HEK293 (cell line): ENCODE data around the gene MRPL4.

Source experiments
- ATF2 ChIP-seq: fragments of 450-650 bp; formaldehyde crosslinking; IDR thresholded peaks from 2 replicates; pipeline ENCODE4 v1.5.1; 2016; ENCODE audit warnings: missing biosample characterization, missing genetic modification characterization, low read depth
- EGR2 ChIP-seq: fragments of 450-650 bp; formaldehyde crosslinking; IDR thresholded peaks from 2 replicates; pipeline ENCODE4 v1.5.1; 2016; ENCODE audit warnings: low read depth, missing biosample characterization, missing genetic modification characterization
- KLF16 ChIP-seq: fragments of 450-650 bp; formaldehyde crosslinking; IDR thresholded peaks from 2 replicates; pipeline ENCODE4 v1.5.1; 2017; ENCODE audit warnings: missing biosample characterization, missing genetic modification characterization
- KLF17 ChIP-seq: fragments of 450-650 bp; formaldehyde crosslinking; IDR thresholded peaks from 2 replicates; pipeline ENCODE4 v1.5.1; 2016; ENCODE audit warnings: missing biosample characterization, missing genetic modification characterization
- KLF8 ChIP-seq: fragments of 450-650 bp; formaldehyde crosslinking; IDR thresholded peaks from 2 replicates; pipeline ENCODE4 v1.5.1; 2016; ENCODE audit warnings: missing biosample characterization, missing genetic modification characterization
- PATZ1 ChIP-seq: fragments of 450-650 bp; formaldehyde crosslinking; IDR thresholded peaks from 2 replicates; pipeline ENCODE4 v1.5.1; 2016; ENCODE audit warnings: missing biosample characterization, missing genetic modification characterization
- PRDM6 ChIP-seq: fragments of 450-650 bp; formaldehyde crosslinking; IDR thresholded peaks from 2 replicates; pipeline ENCODE4 v1.5.1; 2017; ENCODE audit warnings: missing biosample characterization, missing genetic modification characterization
- SETDB1 ChIP-seq: IDR thresholded peaks from one replicate; pipeline ENCODE4 v1.6.1; 2017; ENCODE audit warnings: mild to moderate bottlenecking, low read length, moderate library complexity, mixed read lengths; ENCODE audit not compliant: insufficient read length
- TRIM28 ChIP-seq: IDR thresholded peaks from 2 replicates; pipeline ENCODE4 v1.6.1; 2011; ENCODE audit warnings: low read length, control low read depth, borderline replicate concordance
- ZBTB17 ChIP-seq: fragments of 450-650 bp; formaldehyde crosslinking; IDR thresholded peaks from 2 replicates; pipeline ENCODE4 v1.5.1; 2016; ENCODE audit warnings: missing biosample characterization, missing genetic modification characterization
- ZBTB26 ChIP-seq: fragments of 450-650 bp; formaldehyde crosslinking; optimal IDR thresholded peaks from 2 replicates; pipeline ENCODE3; 2016; ENCODE audit warnings: missing biosample characterization, mild to moderate bottlenecking, missing genetic modification characterization
- ZBTB48 ChIP-seq: fragments of 450-650 bp; formaldehyde crosslinking; IDR thresholded peaks from 2 replicates; pipeline ENCODE4 v1.5.1; 2016; ENCODE audit warnings: missing biosample characterization, missing genetic modification characterization
- ZFP3 ChIP-seq: fragments of 450-650 bp; formaldehyde crosslinking; IDR thresholded peaks from 2 replicates; pipeline ENCODE4 v1.5.1; 2016; ENCODE audit warnings: low read depth, missing biosample characterization, missing genetic modification characterization
- ZFP37 ChIP-seq: fragments of 450-650 bp; formaldehyde crosslinking; IDR thresholded peaks from 2 replicates; pipeline ENCODE4 v1.5.1; 2016; ENCODE audit warnings: missing biosample characterization, missing genetic modification characterization
- ZFP41 ChIP-seq: fragments of 450-650 bp; formaldehyde crosslinking; IDR thresholded peaks from 2 replicates; pipeline ENCODE4 v1.5.1; 2016; ENCODE audit warnings: missing biosample characterization, missing genetic modification characterization, borderline replicate concordance
- ZIC2 ChIP-seq: fragments of 450-650 bp; formaldehyde crosslinking; IDR thresholded peaks from 2 replicates; pipeline ENCODE4 v1.5.1; 2016; ENCODE audit warnings: missing biosample characterization, missing genetic modification characterization
- ZNF2 ChIP-seq: fragments of 450-650 bp; formaldehyde crosslinking; IDR thresholded peaks from 2 replicates; pipeline ENCODE4 v1.5.1; 2016; ENCODE audit warnings: missing biosample characterization, missing genetic modification characterization
- ZNF266 ChIP-seq: fragments of 450-650 bp; formaldehyde crosslinking; IDR thresholded peaks from 2 replicates; pipeline ENCODE4 v1.5.1; 2016; ENCODE audit warnings: missing biosample characterization, missing genetic modification characterization, low read depth
- ZNF292 ChIP-seq: fragments of 450-650 bp; formaldehyde crosslinking; IDR thresholded peaks from 2 replicates; pipeline ENCODE4 v1.5.1; 2016; ENCODE audit warnings: low read depth, missing biosample characterization, missing genetic modification characterization, borderline replicate concordance
- ZNF324 ChIP-seq: fragments of 450-650 bp; formaldehyde crosslinking; IDR thresholded peaks from 2 replicates; pipeline ENCODE4 v1.5.1; 2016; ENCODE audit warnings: missing biosample characterization, missing genetic modification characterization
- ZNF362 ChIP-seq: fragments of 450-650 bp; formaldehyde crosslinking; IDR thresholded peaks from 2 replicates; pipeline ENCODE4 v1.5.1; 2016; ENCODE audit warnings: missing biosample characterization, missing genetic modification characterization
- ZNF501 ChIP-seq: fragments of 450-650 bp; formaldehyde crosslinking; IDR thresholded peaks from 2 replicates; pipeline ENCODE4 v1.5.1; 2016; ENCODE audit warnings: missing biosample characterization, missing genetic modification characterization
- ZNF530 ChIP-seq: fragments of 450-650 bp; formaldehyde crosslinking; IDR thresholded peaks from 2 replicates; pipeline ENCODE4 v1.5.1; 2016; ENCODE audit warnings: low read depth, missing biosample characterization, missing genetic modification characterization
- ZNF561 ChIP-seq: fragments of 450-650 bp; IDR thresholded peaks from 2 replicates; pipeline ENCODE4 v1.5.1; 2018; ENCODE audit warnings: missing biosample characterization, missing genetic modification characterization, borderline replicate concordance
- ZNF658 ChIP-seq: fragments of 450-650 bp; formaldehyde crosslinking; IDR thresholded peaks from 2 replicates; pipeline ENCODE4; 2016; ENCODE audit warnings: missing biosample characterization, missing genetic modification characterization
- ZNF704 ChIP-seq: fragments of 450-650 bp; formaldehyde crosslinking; IDR thresholded peaks from 2 replicates; pipeline ENCODE4 v1.5.1; 2016; ENCODE audit warnings: missing biosample characterization, missing genetic modification characterization

MRPL4 gene

GRCh38 chr19:10289836-10290356 lies 37.9 kb downstream of the MRPL4 start, which contains the start of gene ICAM5 (continued):
- peak; percentile 45; the same call in 1 of the 2 replicates for TF ChIP-seq KLF17 (tag by site-specific recombination)
- TF ChIP-seq TRIM28, result no peak
- no peak for TF ChIP-seq PRDM6 (tag by site-specific recombination)
- no peak for TF ChIP-seq ATF2 (tag by site-specific recombination)
- peak; percentile 71 for TF ChIP-seq ZBTB26
- 0 out of 2 replicates have a peak, but pooled peaks have one; percentile 32 for TF ChIP-seq ZNF2 (tag by site-specific recombination)
- no peak for TF ChIP-seq ZNF362 (tag by site-specific recombination)
- no peak for TF ChIP-seq SETDB1
- peak; percentile 67; the same call in 1 of the 2 replicates for TF ChIP-seq KLF8 (tag by site-specific recombination)
- TF ChIP-seq ZNF704 (tag by site-specific recombination), result no peak
- no peak for TF ChIP-seq ZNF292 (tag by site-specific recombination)
- TF ChIP-seq ZNF501 (tag by site-specific recombination), result 0 out of 2 replicates have a peak, but pooled peaks have one; percentile 37
- no peak for TF ChIP-seq ZNF266
- TF ChIP-seq ZBTB48 (tag by site-specific recombination), result peak; percentile 96; the same call in 1 of the 2 replicates
- TF ChIP-seq EGR2 (tag by site-specific recombination), result peak; percentile 88
- TF ChIP-seq ZNF530 (tag by site-specific recombination), result no peak
- 0 out of 2 replicates have a peak, but pooled peaks have one; percentile 12 for TF ChIP-seq ZNF324
- no peak for TF ChIP-seq ZFP41 (tag by site-specific recombination)
- 0 out of 2 replicates have a peak, but pooled peaks have one; percentile 68 for TF ChIP-seq ZBTB17
- TF ChIP-seq ZFP37 (tag by site-specific recombination), result 0 out of 2 replicates have a peak, but pooled peaks have one; percentile 23
- TF ChIP-seq ZFP3, result no peak
- peak; percentile 51; the same call in 1 of the 2 replicates for TF ChIP-seq ZIC2 (tag by site-specific recombination)
- no peak for TF ChIP-seq ZNF658 (tag by site-specific recombination)
- TF ChIP-seq ZNF561 (tag by site-specific recombination), result 0 out of 2 replicates have a peak, but pooled peaks have one; percentile 16
- TF ChIP-seq KLF16 (tag by site-specific recombination), result no peak
- peak; percentile 52 for TF ChIP-seq PATZ1 (tag by site-specific recombination)
